OCI-LY1 (cell line): Measurements from ENCODE around the gene CARNS1.

Experiments used
- H2AFZ ChIP-seq: fragments of 200-600 bp; sonication (generic), shearing (Covaris generic); 2 replicates; pipeline ENCODE4 v1.6.0; 2014; ENCODE audit warnings: antibody characterized with exemption, mild to moderate bottlenecking, low read length
- H3F3A ChIP-seq: fragments of 200-600 bp; sonication (generic), shearing (Covaris generic); 2 replicates; pipeline ENCODE4 v1.6.0; 2014; ENCODE audit warnings: mild to moderate bottlenecking, antibody characterized with exemption, low read length, moderate library complexity; ENCODE audit not compliant: insufficient read depth
- H3K27ac ChIP-seq: fragments of 200-600 bp; sonication (generic); 2 replicates; pipeline ENCODE4 v1.5.1; 2014; ENCODE audit warnings: low read length, mixed run types, mild to moderate bottlenecking, low read depth; ENCODE audit not compliant: poor library complexity, severe bottlenecking
- H3K27me3 ChIP-seq: fragments of 200-600 bp; sonication (generic); 2 replicates; pipeline ENCODE4 v1.6.0; 2014; ENCODE audit warnings: antibody characterized with exemption, mild to moderate bottlenecking, low read length, moderate library complexity; ENCODE audit not compliant: insufficient read depth
- H3K36me3 ChIP-seq: fragments of 200-600 bp; sonication (generic); 2 replicates; pipeline ENCODE4 v1.6.1; 2014; ENCODE audit warnings: mild to moderate bottlenecking, antibody characterized with exemption, low read length, moderate library complexity, mixed read lengths; ENCODE audit not compliant: insufficient read depth
- H3K4me1 ChIP-seq: fragments of 200-600 bp; sonication (generic); 2 replicates; pipeline ENCODE4 v1.5.1; 2014; ENCODE audit warnings: mild to moderate bottlenecking, low read length, moderate library complexity; ENCODE audit not compliant: insufficient read depth, severe bottlenecking
- H3K4me2 ChIP-seq: fragments of 200-600 bp; sonication (generic), shearing (Covaris generic); 2 replicates; pipeline ENCODE4 v1.6.1; 2014; ENCODE audit warnings: low read length
- H3K4me3 ChIP-seq: fragments of 200-600 bp; sonication (generic); 2 replicates; pipeline ENCODE4 v1.5.1; 2014; ENCODE audit warnings: low read length, low read depth, mild to moderate bottlenecking, mixed read lengths; ENCODE audit not compliant: poor library complexity, severe bottlenecking
- H3K79me2 ChIP-seq: fragments of 200-600 bp; shearing (Covaris generic); 2 replicates; pipeline ENCODE4 v1.6.1; 2016; ENCODE audit warnings: mixed run types, low read length, mixed read lengths; ENCODE audit not compliant: insufficient read depth
- H3K9ac ChIP-seq: fragments of 200-600 bp; sonication (generic), shearing (Covaris generic); 2 replicates; pipeline ENCODE4 v1.6.1; 2014; ENCODE audit warnings: mild to moderate bottlenecking, low read length, mixed read lengths
- H3K9me2 ChIP-seq: fragments of 200-600 bp; sonication (generic), shearing (Covaris generic); 2 replicates; pipeline ENCODE4 v1.6.1; 2014; ENCODE audit warnings: low read depth, mild to moderate bottlenecking, low read length, mixed read lengths
- H3K9me3 ChIP-seq: fragments of 200-600 bp; shearing (Covaris generic); 2 replicates; pipeline ENCODE4 v1.6.1; 2014; ENCODE audit warnings: low read length, mixed read lengths
- H4K20me1 ChIP-seq: fragments of 200-600 bp; sonication (generic), shearing (Covaris generic); 2 replicates; pipeline ENCODE4 v1.6.0; 2016; ENCODE audit warnings: mild to moderate bottlenecking, low read length; ENCODE audit not compliant: insufficient read depth
- EZH2 ChIP-seq: fragments of 200-600 bp; sonication (generic), shearing (Covaris generic); IDR thresholded peaks from 2 replicates; pipeline ENCODE4 v1.8.0; 2017; ENCODE audit warnings: borderline replicate concordance, mixed run types, mild to moderate bottlenecking, antibody characterized with exemption, low read length, moderate library complexity, mixed read lengths
- TF ChIP-seq, protein P1 (sequence below): fragments of 200-600 bp; sonication (generic), shearing (Covaris generic); IDR thresholded peaks from 2 replicates; pipeline ENCODE4 v1.5.1; 2017; ENCODE audit warnings: mild to moderate bottlenecking, antibody characterized with exemption, low read length, moderate library complexity, mixed read lengths

The CARNS1 gene

DNA sequence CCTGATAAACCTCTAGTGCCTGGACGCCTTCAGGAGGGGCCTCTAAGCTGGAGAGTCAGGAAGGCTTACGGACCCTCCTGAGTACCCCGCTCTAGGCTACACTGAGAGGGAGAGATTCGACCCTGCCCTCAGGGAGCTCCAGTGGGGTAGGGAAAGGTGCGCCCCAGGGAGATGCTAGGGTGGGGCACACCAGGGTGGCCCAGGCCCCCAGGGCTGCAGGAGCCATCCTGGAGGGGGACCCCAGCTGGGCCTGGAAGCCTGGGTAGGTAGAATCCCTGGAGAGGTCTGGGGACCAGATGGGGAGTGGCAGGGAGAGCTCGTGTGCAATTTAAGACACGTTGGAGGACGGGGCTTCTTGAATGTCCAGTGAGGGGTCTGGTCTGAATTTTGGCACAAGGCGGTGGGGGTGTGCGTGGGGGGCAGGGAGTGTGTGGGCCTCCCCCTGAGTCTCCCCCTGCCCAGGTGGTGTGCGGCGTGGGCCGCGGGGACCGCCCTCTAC lies 4.7 kb downstream of the CARNS1 start:
- no peak overlapping the region for H3K27ac ChIP-seq
- H3K36me3 ChIP-seq, result no peaks in the 10 kb centered on the region
- no peaks in the 10 kb centered on the region for H3K9me2 ChIP-seq
- no peaks in the 10 kb centered on the region for H3F3A ChIP-seq
- no peaks in the 10 kb centered on the region for H4K20me1 ChIP-seq
- H3K27me3 ChIP-seq, result no peaks in the 10 kb centered on the region
- H3K4me1 ChIP-seq, result peaks cover 49% of the 10 kb centered on the region
- no peak overlapping the region for H2AFZ ChIP-seq
- H3K4me2 ChIP-seq, result peak overlapping the region; percentile 73
- H3K9ac ChIP-seq, result peak overlapping the region; percentile 61; the same call in 1 of the 2 replicates
- peak overlapping the region; percentile 56 for H3K4me3 ChIP-seq
- H3K79me2 ChIP-seq, result no peaks in the 10 kb centered on the region
- H3K9me3 ChIP-seq, result no peaks in the 10 kb centered on the region
- TF ChIP-seq, protein P1, sequence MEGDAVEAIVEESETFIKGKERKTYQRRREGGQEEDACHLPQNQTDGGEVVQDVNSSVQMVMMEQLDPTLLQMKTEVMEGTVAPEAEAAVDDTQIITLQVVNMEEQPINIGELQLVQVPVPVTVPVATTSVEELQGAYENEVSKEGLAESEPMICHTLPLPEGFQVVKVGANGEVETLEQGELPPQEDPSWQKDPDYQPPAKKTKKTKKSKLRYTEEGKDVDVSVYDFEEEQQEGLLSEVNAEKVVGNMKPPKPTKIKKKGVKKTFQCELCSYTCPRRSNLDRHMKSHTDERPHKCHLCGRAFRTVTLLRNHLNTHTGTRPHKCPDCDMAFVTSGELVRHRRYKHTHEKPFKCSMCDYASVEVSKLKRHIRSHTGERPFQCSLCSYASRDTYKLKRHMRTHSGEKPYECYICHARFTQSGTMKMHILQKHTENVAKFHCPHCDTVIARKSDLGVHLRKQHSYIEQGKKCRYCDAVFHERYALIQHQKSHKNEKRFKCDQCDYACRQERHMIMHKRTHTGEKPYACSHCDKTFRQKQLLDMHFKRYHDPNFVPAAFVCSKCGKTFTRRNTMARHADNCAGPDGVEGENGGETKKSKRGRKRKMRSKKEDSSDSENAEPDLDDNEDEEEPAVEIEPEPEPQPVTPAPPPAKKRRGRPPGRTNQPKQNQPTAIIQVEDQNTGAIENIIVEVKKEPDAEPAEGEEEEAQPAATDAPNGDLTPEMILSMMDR, result no peak
- no peak for TF ChIP-seq EZH2

DNA sequence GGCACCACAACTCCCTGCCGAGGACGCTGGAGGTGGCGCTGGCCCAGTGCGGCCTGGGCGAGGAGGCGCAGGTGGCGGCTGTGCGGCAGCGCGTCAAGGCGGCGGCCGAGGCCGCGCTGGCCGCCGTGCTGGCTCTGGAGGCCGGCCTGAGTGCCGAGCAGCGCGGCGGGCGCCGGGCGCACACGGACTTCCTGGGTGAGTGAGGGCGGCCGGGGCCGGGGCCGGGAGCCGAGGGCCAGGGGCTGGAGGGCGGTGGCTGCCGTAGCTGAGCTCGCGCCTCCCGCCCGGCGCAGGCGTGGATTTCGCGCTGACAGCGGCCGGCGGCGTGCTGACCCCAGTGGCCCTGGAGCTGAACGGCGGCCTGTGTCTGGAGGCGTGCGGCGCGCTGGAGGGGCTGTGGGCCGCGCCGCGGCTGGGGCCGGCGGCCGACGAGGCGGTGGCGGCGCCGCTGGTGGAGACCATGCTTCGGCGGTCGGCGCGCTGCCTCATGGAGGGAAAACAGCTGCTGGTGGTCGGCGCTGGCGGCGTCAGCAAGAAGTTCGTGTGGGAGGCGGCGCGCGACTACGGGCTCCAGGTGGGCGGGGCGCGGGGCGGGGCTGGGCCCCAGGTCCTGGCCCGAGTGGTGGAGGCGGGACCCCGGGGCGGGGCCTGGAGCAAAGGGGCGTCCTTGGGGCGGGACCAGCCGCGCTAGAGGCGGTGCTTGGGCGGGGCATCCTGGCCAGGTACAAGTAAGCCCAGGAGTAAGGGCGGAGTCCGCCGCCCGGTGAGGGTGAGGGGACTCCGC lies 5.4 kb downstream of the CARNS1 start:
- H3K9ac ChIP-seq, result peak overlapping the region; percentile 61; the same call in 1 of the 2 replicates
- H3K27me3 ChIP-seq, result no peaks in the 10 kb centered on the region
- no peaks in the 10 kb centered on the region for H3K9me3 ChIP-seq
- no peaks in the 10 kb centered on the region for H4K20me1 ChIP-seq
- H3K4me2 ChIP-seq, result peak overlapping the region; percentile 73
- H3K79me2 ChIP-seq, result no peaks in the 10 kb centered on the region
- H3K36me3 ChIP-seq, result no peaks in the 10 kb centered on the region
- H3K4me1 ChIP-seq, result peaks cover 46% of the 10 kb centered on the region
- no peaks in the 10 kb centered on the region for H3K9me2 ChIP-seq
- no peak overlapping the region for H2AFZ ChIP-seq
- H3F3A ChIP-seq, result no peaks in the 10 kb centered on the region
- TF ChIP-seq, protein P1, result no peak
- no peak for TF ChIP-seq EZH2
- H3K4me3 ChIP-seq, result peak overlapping the region; percentile 56
- no peak overlapping the region for H3K27ac ChIP-seq

DNA sequence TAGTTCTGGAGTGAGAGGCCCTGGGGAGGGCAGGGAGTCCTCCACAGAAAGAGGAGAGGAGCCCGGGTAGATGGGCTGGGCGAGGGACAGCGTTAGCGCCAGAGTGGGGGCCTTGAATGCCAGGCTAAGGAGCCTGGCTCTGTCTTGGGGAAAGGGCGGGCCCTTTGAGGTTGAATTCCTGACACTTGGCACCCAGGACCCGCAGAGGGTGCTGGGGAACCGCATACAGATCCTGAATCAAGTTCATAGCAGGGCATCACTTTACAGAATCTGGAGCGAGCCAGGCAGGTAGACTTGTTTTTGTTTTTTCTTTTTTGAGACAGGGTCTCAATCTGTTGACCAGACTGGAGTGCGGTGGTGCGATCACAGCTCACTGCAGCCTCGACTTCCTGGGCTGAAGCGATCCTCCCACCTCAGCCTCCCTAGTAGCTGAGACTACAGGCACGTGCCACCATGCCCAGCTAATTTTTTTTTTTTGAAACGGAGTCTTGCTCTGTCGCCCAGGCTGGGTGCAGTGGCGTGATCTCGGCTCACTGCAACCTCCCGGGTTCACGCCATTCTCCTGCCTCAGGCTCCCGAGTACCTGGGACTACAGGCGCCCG lies 6.1 kb downstream of the CARNS1 start:
- H3K4me1 ChIP-seq, result peaks cover 39% of the 10 kb centered on the region
- H3K4me2 ChIP-seq, result peak overlapping the region; percentile 73
- no peak overlapping the region for H3K27ac ChIP-seq
- no peak for TF ChIP-seq EZH2
- TF ChIP-seq, protein P1, result no peak
- H4K20me1 ChIP-seq, result no peaks in the 10 kb centered on the region
- H2AFZ ChIP-seq, result no peak overlapping the region
- H3K27me3 ChIP-seq, result no peaks in the 10 kb centered on the region
- peak overlapping the region; percentile 35 for H3K4me3 ChIP-seq
- H3K79me2 ChIP-seq, result no peaks in the 10 kb centered on the region
- H3K36me3 ChIP-seq, result no peaks in the 10 kb centered on the region
- no peaks in the 10 kb centered on the region for H3F3A ChIP-seq
- H3K9me3 ChIP-seq, result no peaks in the 10 kb centered on the region
- no peaks in the 10 kb centered on the region for H3K9me2 ChIP-seq
- no peak overlapping the region for H3K9ac ChIP-seq
